Progenitor cell of endocrine pancreas (in vitro differentiated cells): Measurements from ENCODE around the gene ZNF726. TPM values are rescaled to one million over a fixed set of nuclear protein-coding genes. Genes with fewer than 3 reads are reported as not detected.
A peak's percentile ranks its signal among the peaks of the same experiment; 100 is the strongest.
"Not testable (repeated sequence)": the region's sequence is repeated elsewhere in the genome, so short reads cannot be mapped to it uniquely, and the experiment has no call there.

Experiments
- DNase-seq: peaks from one replicate; pipeline ENCODE4 v3.0.0; 2021; ENCODE audit warnings: low spot score; ENCODE audit not compliant: unreplicated experiment
- H3K27ac Mint-ChIP-seq: 2 replicates; pipeline ENCODE4 v1.8.0; 2021; ENCODE audit warnings: mild to moderate bottlenecking, moderate library complexity, mixed read lengths
- H3K27me3 Mint-ChIP-seq: 2 replicates; pipeline ENCODE4 v1.8.0; 2021; ENCODE audit warnings: mixed read lengths
- H3K36me3 Mint-ChIP-seq: 2 replicates; pipeline ENCODE4 v1.8.0; 2022; ENCODE audit warnings: mixed read lengths; ENCODE audit not compliant: insufficient read depth
- H3K4me1 Mint-ChIP-seq: 2 replicates; pipeline ENCODE4 v1.8.0; 2021; ENCODE audit warnings: low read depth, mixed read lengths
- H3K4me3 Mint-ChIP-seq: 2 replicates; pipeline ENCODE4 v1.8.0; 2021; ENCODE audit warnings: low read depth, mild to moderate bottlenecking, moderate library complexity, mixed read lengths
- H3K9me3 Mint-ChIP-seq: 2 replicates; pipeline ENCODE4 v1.8.0; 2021; ENCODE audit warnings: low read depth, mixed read lengths
- CTCF ChIP-seq: fragments of 200-600 bp; sonication (generic); IDR thresholded peaks from one replicate; pipeline ENCODE4 v1.5.0; 2021; ENCODE audit warnings: antibody characterized with exemption, mild to moderate bottlenecking; ENCODE audit not compliant: unreplicated experiment
- total RNA-seq: library from RNA; stranded (reverse); gene quantifications from 2 replicates; pipeline ENCODE4 v1.2.1, GENCODE V29; 2021

Gene ZNF726
- total RNA-seq, 1 donor from 2014 or later: 5.7 TPM

GRCh38 chr19:23913931-23914330, 755 bp upstream of the ZNF726 start:
- peaks cover 26% of the 10 kb centered on the region for H3K9me3 Mint-ChIP-seq
- no peaks in the 10 kb centered on the region for H3K36me3 Mint-ChIP-seq
- no peaks in the 10 kb centered on the region for H3K27me3 Mint-ChIP-seq
- peaks cover 4% of the 10 kb centered on the region for H3K4me1 Mint-ChIP-seq
- TF ChIP-seq CTCF: no peak
- H3K27ac Mint-ChIP-seq: no peak overlapping the region
- no peak for DNase-seq
- peak overlapping the region; percentile 88 for H3K4me3 Mint-ChIP-seq

GRCh38 chr19:23916991-23917390, 2.3 kb downstream of the ZNF726 start:
- TF ChIP-seq CTCF: no peak
- H3K4me1 Mint-ChIP-seq: peaks cover 2% of the 10 kb centered on the region
- H3K36me3 Mint-ChIP-seq: peaks cover 5% of the 10 kb centered on the region
- H3K27ac Mint-ChIP-seq: no peak overlapping the region
- H3K27me3 Mint-ChIP-seq: no peaks in the 10 kb centered on the region
- H3K9me3 Mint-ChIP-seq: peaks cover 18% of the 10 kb centered on the region
- no peak for DNase-seq
- no peak overlapping the region for H3K4me3 Mint-ChIP-seq

- H3K36me3 Mint-ChIP-seq: peaks cover 6% of the 10 kb centered on the region
- peaks cover 18% of the 10 kb centered on the region for H3K9me3 Mint-ChIP-seq
- peak overlapping the region; percentile 92 for H3K27ac Mint-ChIP-seq
- peaks cover 2% of the 10 kb centered on the region for H3K4me1 Mint-ChIP-seq
- no peak for DNase-seq
- H3K27me3 Mint-ChIP-seq: no peaks in the 10 kb centered on the region
- no peak overlapping the region for H3K4me3 Mint-ChIP-seq
- TF ChIP-seq CTCF: no peak
Observed at GRCh38 chr19:23917856-23918255, 3.2 kb downstream of the ZNF726 start.

- H3K4me3 Mint-ChIP-seq: no peak overlapping the region
- no peak overlapping the region for H3K27ac Mint-ChIP-seq
- no peaks in the 10 kb centered on the region for H3K27me3 Mint-ChIP-seq
- no peak for DNase-seq
- no peak for TF ChIP-seq CTCF
- H3K4me1 Mint-ChIP-seq: no peaks in the 10 kb centered on the region
- H3K36me3 Mint-ChIP-seq: peaks cover 16% of the 10 kb centered on the region
- H3K9me3 Mint-ChIP-seq: peaks cover 18% of the 10 kb centered on the region
Observed at GRCh38 chr19:23925285-23925684, 10.6 kb downstream of the ZNF726 start.

- Mint-ChIP-seq H3K9me3 (peaks cover 54% of the 10 kb centered on the region), H3K4me3 (no peak overlapping the region), H3K27ac (no peak overlapping the region), H3K4me1 (no peaks in the 10 kb centered on the region), H3K27me3 (no peaks in the 10 kb centered on the region), H3K36me3 (peaks cover 5% of the 10 kb centered on the region)
- DNase-seq: no peak
- no peak for TF ChIP-seq CTCF
Observed at GRCh38 chr19:23932878-23933277, 18.2 kb downstream of the ZNF726 start.

GRCh38 chr19:23937031-23937430, 22.3 kb downstream of the ZNF726 start:
- H3K36me3 Mint-ChIP-seq, H3K4me1 Mint-ChIP-seq, H3K27ac Mint-ChIP-seq, H3K27me3 Mint-ChIP-seq, H3K4me3 Mint-ChIP-seq, DNase-seq: not testable (repeated sequence)
- peaks cover 63% of the 10 kb centered on the region for H3K9me3 Mint-ChIP-seq
